WTC11 (cell line): ENCODE data around the gene MECP2. TPM values are rescaled to one million over a fixed set of nuclear protein-coding genes. Genes with fewer than 3 reads are reported as not detected.

ENCODE experiments used
- ATAC-seq: fragments of 200-7000 bp; cut with Tn5 transposase; 2 replicates; pipeline ENCODE4 v1.10.0; 2021; ENCODE audit warnings: mild to moderate bottlenecking, moderate library complexity
- CTCF ChIA-PET: fragments of 300-600 bp; sonication (Branson Sonifier 250); formaldehyde crosslinking; loops from one replicate; lab custom pipeline; 2021; ENCODE audit warnings: antibody characterized with exemption; lab: Charles Lee
- POLR2A ChIA-PET: fragments of 350-600 bp; sonication (Branson Sonifier 250); formaldehyde crosslinking; loops from one replicate; lab custom pipeline; 2021; ENCODE audit warnings: antibody characterized with exemption; lab: Charles Lee
- DNase-seq: peaks from one replicate; pipeline ENCODE4 v3.0.0; 2021; ENCODE audit warnings: low spot score
- H3K27ac Mint-ChIP-seq: 2 replicates; pipeline ENCODE4 v1.8.0; 2021; ENCODE audit warnings: mixed read lengths
- H3K27me3 Mint-ChIP-seq: 2 replicates; pipeline ENCODE4 v1.8.0; 2021; ENCODE audit warnings: low read depth, mild to moderate bottlenecking, moderate library complexity, mixed read lengths
- H3K36me3 Mint-ChIP-seq: 2 replicates; pipeline ENCODE4 v1.8.0; 2021; ENCODE audit warnings: mixed read lengths
- H3K4me1 Mint-ChIP-seq: 2 replicates; pipeline ENCODE4 v1.8.0; 2022; ENCODE audit warnings: mixed read lengths
- H3K4me3 Mint-ChIP-seq: 2 replicates; pipeline ENCODE4 v1.8.0; 2021; ENCODE audit warnings: mild to moderate bottlenecking, moderate library complexity, mixed read lengths
- H3K9me3 Mint-ChIP-seq: 2 replicates; pipeline ENCODE4 v1.8.0; 2021; ENCODE audit warnings: mixed read lengths
- ARID4B ChIP-seq: sonication (generic); formaldehyde crosslinking; IDR thresholded peaks from 2 replicates; pipeline ENCODE4 v1.8.0; 2023; ENCODE audit warnings: missing genetic modification reagents, mild to moderate bottlenecking, borderline replicate concordance
- ATF1 ChIP-seq: sonication (generic); formaldehyde crosslinking; IDR thresholded peaks from 2 replicates; pipeline ENCODE4 v1.8.1; 2023; ENCODE audit warnings: mild to moderate bottlenecking, moderate library complexity, missing genetic modification reagents
- CREB1 ChIP-seq: sonication (generic); formaldehyde crosslinking; IDR thresholded peaks from 2 replicates; pipeline ENCODE4 v1.8.0; 2023; ENCODE audit warnings: mild to moderate bottlenecking, missing genetic modification reagents
- E2F4 ChIP-seq: sonication (generic); formaldehyde crosslinking; IDR thresholded peaks from 2 replicates; pipeline ENCODE4 v1.8.1; 2022; ENCODE audit warnings: low read depth, mild to moderate bottlenecking, moderate library complexity, missing genetic modification reagents, borderline replicate concordance
- ERG ChIP-seq: fragments of 250-450 bp; sonication (Bioruptor Pico); IDR thresholded peaks from 2 replicates; pipeline ENCODE4 v1.8.0; 2021; ENCODE audit warnings: mild to moderate bottlenecking
- ETV6 ChIP-seq: sonication (generic); formaldehyde crosslinking; IDR thresholded peaks from 2 replicates; pipeline ENCODE4 v1.8.1; 2022; ENCODE audit warnings: mild to moderate bottlenecking, missing genetic modification reagents
- FOXJ3 ChIP-seq: sonication (generic); formaldehyde crosslinking; IDR thresholded peaks from 2 replicates; pipeline ENCODE4 v1.9.0; 2021; ENCODE audit warnings: missing genetic modification reagents, mild to moderate bottlenecking, borderline replicate concordance
- FOXK1 ChIP-seq: sonication (generic); formaldehyde crosslinking; IDR thresholded peaks from 2 replicates; pipeline ENCODE4 v1.8.0; 2022; ENCODE audit warnings: mild to moderate bottlenecking, moderate library complexity, missing genetic modification reagents
- HMGXB4 ChIP-seq: sonication (generic); formaldehyde crosslinking; IDR thresholded peaks from 2 replicates; pipeline ENCODE4 v1.8.1; 2023; ENCODE audit warnings: mild to moderate bottlenecking, moderate library complexity, missing genetic modification reagents
- KAT7 ChIP-seq: sonication (generic); formaldehyde crosslinking; IDR thresholded peaks from 2 replicates; pipeline ENCODE4 v1.8.1; 2023; ENCODE audit warnings: missing genetic modification reagents, mild to moderate bottlenecking, borderline replicate concordance
- NFATC4 ChIP-seq: fragments of 250-450 bp; sonication (Bioruptor Pico); IDR thresholded peaks from 2 replicates; pipeline ENCODE4 v1.9.0; 2021; ENCODE audit warnings: mild to moderate bottlenecking
- NR2C2 ChIP-seq: sonication (generic); formaldehyde crosslinking; IDR thresholded peaks from 2 replicates; pipeline ENCODE4 v1.8.0; 2022; ENCODE audit warnings: mild to moderate bottlenecking, missing genetic modification reagents
- SMAD3 ChIP-seq: sonication (generic); formaldehyde crosslinking; IDR thresholded peaks from 2 replicates; pipeline ENCODE4 v1.8.0; 2022; ENCODE audit warnings: missing genetic modification reagents, mild to moderate bottlenecking, borderline replicate concordance
- TEAD1 ChIP-seq: sonication (generic); formaldehyde crosslinking; IDR thresholded peaks from 2 replicates; pipeline ENCODE4 v1.8.0; 2022; ENCODE audit warnings: mild to moderate bottlenecking, missing genetic modification reagents
- TP53 ChIP-seq: sonication (generic); formaldehyde crosslinking; IDR thresholded peaks from 2 replicates; pipeline ENCODE4 v1.8.1; 2023; ENCODE audit warnings: mild to moderate bottlenecking, missing genetic modification reagents
- ZBTB21 ChIP-seq: sonication (generic); formaldehyde crosslinking; IDR thresholded peaks from 2 replicates; pipeline ENCODE4 v1.8.1; 2023; ENCODE audit warnings: mild to moderate bottlenecking, missing genetic modification reagents, borderline replicate concordance
- ZNF121 ChIP-seq: sonication (generic); formaldehyde crosslinking; IDR thresholded peaks from 2 replicates; pipeline ENCODE4 v1.8.0; 2023; ENCODE audit warnings: missing genetic modification reagents
- ZNF219 ChIP-seq: sonication (generic); formaldehyde crosslinking; IDR thresholded peaks from 2 replicates; pipeline ENCODE4 v1.8.0; 2023; ENCODE audit warnings: missing genetic modification reagents, mild to moderate bottlenecking, borderline replicate concordance
- ZNF396 ChIP-seq: fragments of 250-450 bp; sonication (Bioruptor Pico); IDR thresholded peaks from 2 replicates; pipeline ENCODE4 v1.8.0; 2021; ENCODE audit warnings: mild to moderate bottlenecking, moderate library complexity, borderline replicate concordance
- total RNA-seq: library from RNA; stranded (reverse); gene quantifications from 3 replicates; pipeline ENCODE4 v1.2.3, GENCODE V29; 2021
- TF ChIP-seq, protein P1 (sequence below): sonication (generic); formaldehyde crosslinking; IDR thresholded peaks from 2 replicates; pipeline ENCODE4 v1.8.0; 2022; ENCODE audit warnings: mild to moderate bottlenecking, missing genetic modification reagents
- TF ChIP-seq, protein P2 (sequence below): sonication (generic); formaldehyde crosslinking; IDR thresholded peaks from 2 replicates; pipeline ENCODE4 v1.8.1; 2023; ENCODE audit warnings: mild to moderate bottlenecking, missing genetic modification reagents, moderate library complexity
- TF ChIP-seq, protein P3 (sequence below): sonication (generic); formaldehyde crosslinking; IDR thresholded peaks from 2 replicates; pipeline ENCODE4 v1.8.0; 2023; ENCODE audit warnings: missing genetic modification reagents

Gene MECP2
- total RNA-seq, 1 experiment from 2014 or later = 28.7 TPM

GRCh38 chrX:154132366-154132765 lies 34.8 kb upstream of the MECP2 start:
- DNase-seq (no peak), ATAC-seq (no peak)
- H3K4me3 Mint-ChIP-seq = no peak overlapping the region
- peaks cover 15% of the 10 kb centered on the region for H3K27me3 Mint-ChIP-seq
- ChIA-PET CTCF (no interaction called here), POLR2A (no interaction called here)
- peaks cover 9% of the 10 kb centered on the region for H3K4me1 Mint-ChIP-seq
- no peak overlapping the region for H3K27ac Mint-ChIP-seq
- no peaks in the 10 kb centered on the region for H3K9me3 Mint-ChIP-seq
- H3K36me3 Mint-ChIP-seq = no peaks in the 10 kb centered on the region
- TF ChIP-seq, protein P1, sequence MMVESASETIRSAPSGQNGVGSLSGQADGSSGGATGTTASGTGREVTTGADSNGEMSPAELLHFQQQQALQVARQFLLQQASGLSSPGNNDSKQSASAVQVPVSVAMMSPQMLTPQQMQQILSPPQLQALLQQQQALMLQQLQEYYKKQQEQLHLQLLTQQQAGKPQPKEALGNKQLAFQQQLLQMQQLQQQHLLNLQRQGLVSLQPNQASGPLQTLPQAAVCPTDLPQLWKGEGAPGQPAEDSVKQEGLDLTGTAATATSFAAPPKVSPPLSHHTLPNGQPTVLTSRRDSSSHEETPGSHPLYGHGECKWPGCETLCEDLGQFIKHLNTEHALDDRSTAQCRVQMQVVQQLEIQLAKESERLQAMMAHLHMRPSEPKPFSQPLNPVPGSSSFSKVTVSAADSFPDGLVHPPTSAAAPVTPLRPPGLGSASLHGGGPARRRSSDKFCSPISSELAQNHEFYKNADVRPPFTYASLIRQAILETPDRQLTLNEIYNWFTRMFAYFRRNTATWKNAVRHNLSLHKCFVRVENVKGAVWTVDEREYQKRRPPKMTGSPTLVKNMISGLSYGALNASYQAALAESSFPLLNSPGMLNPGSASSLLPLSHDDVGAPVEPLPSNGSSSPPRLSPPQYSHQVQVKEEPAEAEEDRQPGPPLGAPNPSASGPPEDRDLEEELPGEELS (CRISPR knock-in tag) = no peak
- TF ChIP-seq NR2C2 (CRISPR knock-in tag) (no peak), E2F4 (no peak), ZNF396 (no peak), ZNF219 (CRISPR knock-in tag) (no peak), TEAD1 (CRISPR knock-in tag) (no peak), ERG (CRISPR knock-in tag) (no peak), CREB1 (no peak), SMAD3 (CRISPR knock-in tag) (no peak), TP53 (CRISPR knock-in tag) (no peak), NFATC4 (CRISPR knock-in tag) (no peak), FOXJ3 (no peak), ETV6 (no peak)
- TF ChIP-seq, protein P2, sequence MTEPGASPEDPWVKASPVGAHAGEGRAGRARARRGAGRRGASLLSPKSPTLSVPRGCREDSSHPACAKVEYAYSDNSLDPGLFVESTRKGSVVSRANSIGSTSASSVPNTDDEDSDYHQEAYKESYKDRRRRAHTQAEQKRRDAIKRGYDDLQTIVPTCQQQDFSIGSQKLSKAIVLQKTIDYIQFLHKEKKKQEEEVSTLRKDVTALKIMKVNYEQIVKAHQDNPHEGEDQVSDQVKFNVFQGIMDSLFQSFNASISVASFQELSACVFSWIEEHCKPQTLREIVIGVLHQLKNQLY = no peak

- Mint-ChIP-seq H3K27me3 (peaks cover 11% of the 10 kb centered on the region), H3K27ac (no peak overlapping the region), H3K9me3 (no peaks in the 10 kb centered on the region), H3K36me3 (no peaks in the 10 kb centered on the region), H3K4me3 (no peak overlapping the region), H3K4me1 (peaks cover 9% of the 10 kb centered on the region)
- POLR2A ChIA-PET = interaction anchor here (0.6 kb wide), 1 partner anchor 58 kb away, joined by 4 read pairs; no protein-coding TSS in a partner anchor
- CTCF ChIA-PET = no interaction called here
- ATAC-seq = no peak
- no peak for DNase-seq
- no peak for TF ChIP-seq ZNF121 (CRISPR knock-in tag)
Observed at GRCh38 chrX:154131955-154132354, 34.4 kb upstream of the MECP2 start.

GRCh38 chrX:154126101-154126500 lies 28.6 kb upstream of the MECP2 start:
- no peak overlapping the region for H3K4me3 Mint-ChIP-seq
- CTCF ChIA-PET = interaction anchor here (1.0 to 1.3 kb wide), 2 partner anchors 11 to 182 kb away, joined by 3 read pairs; no protein-coding TSS in a partner anchor
- TF ChIP-seq FOXJ3 = no peak
- TF ChIP-seq NFATC4 (CRISPR knock-in tag) = no peak
- no peak for TF ChIP-seq ZBTB21 (CRISPR knock-in tag)
- TF ChIP-seq ETV6 = no peak
- no peak for TF ChIP-seq KAT7 (CRISPR knock-in tag)
- TF ChIP-seq, protein P3, sequence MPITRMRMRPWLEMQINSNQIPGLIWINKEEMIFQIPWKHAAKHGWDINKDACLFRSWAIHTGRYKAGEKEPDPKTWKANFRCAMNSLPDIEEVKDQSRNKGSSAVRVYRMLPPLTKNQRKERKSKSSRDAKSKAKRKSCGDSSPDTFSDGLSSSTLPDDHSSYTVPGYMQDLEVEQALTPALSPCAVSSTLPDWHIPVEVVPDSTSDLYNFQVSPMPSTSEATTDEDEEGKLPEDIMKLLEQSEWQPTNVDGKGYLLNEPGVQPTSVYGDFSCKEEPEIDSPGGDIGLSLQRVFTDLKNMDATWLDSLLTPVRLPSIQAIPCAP (CRISPR knock-in tag) = no peak
- no peak for TF ChIP-seq ATF1 (CRISPR knock-in tag)
- no peak for TF ChIP-seq HMGXB4 (CRISPR knock-in tag)
- no peak for TF ChIP-seq FOXK1 (CRISPR knock-in tag)
- no peak for TF ChIP-seq ARID4B

More at GRCh38 chrX:154126101-154126500, 28.6 kb upstream of the MECP2 start:
- ATAC-seq = no peak
- H3K27me3 Mint-ChIP-seq = no peaks in the 10 kb centered on the region
- no peaks in the 10 kb centered on the region for H3K36me3 Mint-ChIP-seq
- H3K27ac Mint-ChIP-seq = no peak overlapping the region; the same call in 1 of the 2 replicates
- no peaks in the 10 kb centered on the region for H3K9me3 Mint-ChIP-seq
- POLR2A ChIA-PET = no interaction called here
- no peaks in the 10 kb centered on the region for H3K4me1 Mint-ChIP-seq
- no peak for DNase-seq
